ENCODE data around the gene DIO1. TPM values are rescaled to one million over a fixed set of nuclear protein-coding genes. Genes with fewer than 3 reads are reported as not detected.

DIO1 gene
- total and polyA plus RNA-seq, 2 donors from 2014 or later: 2.9 to 40.6 TPM

DNA sequence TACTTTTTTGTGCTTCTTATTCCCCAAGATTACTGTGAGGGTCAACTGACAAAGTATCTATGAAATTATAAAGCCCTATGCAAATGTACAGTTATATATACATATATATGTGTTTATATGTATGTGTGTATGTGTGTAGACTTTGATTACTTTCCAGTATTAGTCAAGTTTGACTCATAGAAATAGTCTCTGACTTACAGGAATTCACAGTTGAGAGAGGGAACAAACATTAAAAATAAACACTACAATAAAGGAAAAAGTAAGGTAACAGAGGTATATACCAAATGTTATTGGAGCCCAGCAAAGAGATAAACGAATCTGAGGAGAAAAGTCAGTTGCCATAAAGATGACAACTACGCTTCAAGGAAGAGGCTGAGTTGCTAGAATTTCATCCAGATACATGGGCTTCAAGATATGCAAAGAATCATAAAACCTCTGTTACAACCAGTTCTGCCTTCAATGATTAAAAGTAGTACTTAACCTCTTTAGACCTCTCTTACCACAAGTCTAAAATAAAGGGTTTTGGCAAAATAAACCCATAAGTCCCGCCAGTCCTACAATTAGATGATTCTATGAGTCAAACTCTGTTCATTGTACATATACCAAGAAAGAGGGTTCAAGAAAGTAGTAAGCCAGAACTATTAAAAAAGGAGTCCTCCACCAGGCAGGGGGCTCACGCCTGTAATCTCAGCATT is 44.3 kb downstream of the DIO1 start:
- intact Hi-C loops (cut with DNase I): no loop called here
- no peaks in the 10 kb centered on the region for H3K9me3 ChIP-seq (ENCODE audit: control insufficient read depth in 2 of 3, insufficient read depth in 1 of 3, low read length in 3 of 3)
- no peak overlapping the region for H3K27ac ChIP-seq (ENCODE audit: low read depth in 2 of 2, low read length in 2 of 2)
- DNase-seq (no peak), FAIRE-seq (no peak)
- no peaks in the 10 kb centered on the region for H3K27me3 ChIP-seq (ENCODE audit: control insufficient read depth, insufficient read depth, low read length)
- H3K4me1 ChIP-seq (ENCODE audit: control insufficient read depth in 2 of 3, insufficient read depth in 2 of 3, low read depth in 1 of 3, low read length in 3 of 3): no peaks in the 10 kb centered on the region
- H3K9ac ChIP-seq (ENCODE audit: low read length in 3 of 3): no peak overlapping the region
- no peak overlapping the region for H3K4me3 ChIP-seq (ENCODE audit: low read length in 3 of 3)
- TF ChIP-seq, protein P1, sequence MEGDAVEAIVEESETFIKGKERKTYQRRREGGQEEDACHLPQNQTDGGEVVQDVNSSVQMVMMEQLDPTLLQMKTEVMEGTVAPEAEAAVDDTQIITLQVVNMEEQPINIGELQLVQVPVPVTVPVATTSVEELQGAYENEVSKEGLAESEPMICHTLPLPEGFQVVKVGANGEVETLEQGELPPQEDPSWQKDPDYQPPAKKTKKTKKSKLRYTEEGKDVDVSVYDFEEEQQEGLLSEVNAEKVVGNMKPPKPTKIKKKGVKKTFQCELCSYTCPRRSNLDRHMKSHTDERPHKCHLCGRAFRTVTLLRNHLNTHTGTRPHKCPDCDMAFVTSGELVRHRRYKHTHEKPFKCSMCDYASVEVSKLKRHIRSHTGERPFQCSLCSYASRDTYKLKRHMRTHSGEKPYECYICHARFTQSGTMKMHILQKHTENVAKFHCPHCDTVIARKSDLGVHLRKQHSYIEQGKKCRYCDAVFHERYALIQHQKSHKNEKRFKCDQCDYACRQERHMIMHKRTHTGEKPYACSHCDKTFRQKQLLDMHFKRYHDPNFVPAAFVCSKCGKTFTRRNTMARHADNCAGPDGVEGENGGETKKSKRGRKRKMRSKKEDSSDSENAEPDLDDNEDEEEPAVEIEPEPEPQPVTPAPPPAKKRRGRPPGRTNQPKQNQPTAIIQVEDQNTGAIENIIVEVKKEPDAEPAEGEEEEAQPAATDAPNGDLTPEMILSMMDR (IDR thresholded peaks at IDR 0.05; ENCODE audit: borderline replicate concordance, extremely low read depth, insufficient read depth): no peak
- H3K36me3 ChIP-seq (ENCODE audit: control insufficient read depth in 2 of 3, insufficient read depth in 3 of 3, low read length in 3 of 3): peaks cover 0 to 2% (median 0%) of the 10 kb centered on the region in 3 donors

DNA sequence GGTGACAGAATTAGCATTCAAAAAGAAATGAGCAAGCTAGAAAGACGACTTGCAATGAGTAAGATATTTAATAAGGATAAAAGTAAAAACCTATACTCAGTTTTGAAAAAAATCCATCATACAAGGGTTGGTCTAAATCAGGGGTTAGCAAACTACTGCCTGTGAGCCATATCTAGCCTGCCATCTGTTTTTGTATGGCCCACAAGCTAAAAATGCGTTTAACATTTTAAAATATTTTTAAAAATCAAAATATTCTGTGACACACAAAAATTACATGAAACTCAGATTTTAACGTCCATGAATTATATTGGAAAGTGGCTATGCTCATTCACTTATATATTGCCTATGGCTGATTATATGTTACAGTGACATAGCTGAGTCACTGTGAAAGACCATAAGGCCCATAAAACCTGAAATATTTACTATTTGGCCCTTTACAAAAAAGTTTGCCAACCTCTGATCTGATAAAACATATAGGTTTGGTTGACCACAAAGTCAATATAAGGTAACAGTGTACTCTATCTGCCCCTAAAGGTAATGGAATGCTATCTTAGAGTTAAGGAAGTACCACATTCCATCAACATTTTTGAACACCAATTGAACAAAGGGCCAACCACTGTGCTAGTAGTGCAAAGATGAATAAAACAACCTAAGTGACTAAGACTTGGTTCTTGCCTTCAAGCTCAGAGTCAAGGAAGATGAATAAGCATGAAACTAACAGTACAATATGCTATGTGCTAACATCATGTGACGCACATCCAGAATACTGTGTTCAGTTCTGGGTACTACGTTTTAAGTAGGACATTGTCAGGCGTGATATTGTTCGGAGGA is 48.4 kb downstream of the DIO1 start:
- no peak overlapping the region for H3K4me3 ChIP-seq (ENCODE audit: low read length in 3 of 3)
- H3K4me1 ChIP-seq (ENCODE audit: control insufficient read depth in 2 of 3, insufficient read depth in 2 of 3, low read depth in 1 of 3, low read length in 3 of 3): peaks cover 0 to 12% (median 0%) of the 10 kb centered on the region in 3 donors
- no peak overlapping the region for H3K27ac ChIP-seq (ENCODE audit: low read depth in 2 of 2, low read length in 2 of 2)
- no peaks in the 10 kb centered on the region for H3K9me3 ChIP-seq (ENCODE audit: control insufficient read depth in 2 of 3, insufficient read depth in 1 of 3, low read length in 3 of 3)
- TF ChIP-seq, protein P1 (IDR thresholded peaks at IDR 0.05; ENCODE audit: borderline replicate concordance, extremely low read depth, insufficient read depth): no peak
- DNase-seq (no peak), FAIRE-seq (no peak)
- H3K27me3 ChIP-seq (ENCODE audit: control insufficient read depth, insufficient read depth, low read length): no peaks in the 10 kb centered on the region
- no peaks in the 10 kb centered on the region for H3K36me3 ChIP-seq (ENCODE audit: control insufficient read depth in 2 of 3, insufficient read depth in 3 of 3, low read length in 3 of 3)
- intact Hi-C loops (cut with DNase I): loop anchor here (10.0 kb wide), 1 partner anchor 48 kb away; the partner anchor contains the start of gene DIO1
- no peak overlapping the region for H3K9ac ChIP-seq (ENCODE audit: low read length in 3 of 3)

DNA sequence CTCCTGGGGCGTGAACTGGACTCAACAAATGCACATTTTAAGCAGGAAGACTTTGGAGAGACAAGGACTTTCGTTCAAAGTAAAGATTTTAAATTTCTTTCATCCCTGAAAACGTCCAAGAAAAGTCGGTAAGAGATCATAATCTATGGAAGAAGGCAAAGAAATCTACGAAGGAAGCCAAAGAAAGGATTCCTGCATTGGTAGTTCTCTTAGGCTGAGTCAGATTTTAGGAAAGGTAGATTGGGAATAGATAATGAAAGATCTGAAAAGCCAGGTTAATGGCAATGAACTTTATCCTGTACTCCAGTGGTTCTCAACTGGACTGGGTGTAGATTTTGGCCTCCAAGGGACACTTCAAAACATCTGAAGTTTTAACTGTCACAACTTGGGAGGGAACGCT is 49.1 kb downstream of the DIO1 start:
- Histone ChIP-seq H3K9me3 (ENCODE audit: control insufficient read depth in 2 of 3, insufficient read depth in 1 of 3, low read length in 3 of 3) (no peaks in the 10 kb centered on the region), H3K27me3 (ENCODE audit: control insufficient read depth, insufficient read depth, low read length) (no peaks in the 10 kb centered on the region), H3K9ac (ENCODE audit: low read length in 3 of 3) (no peak overlapping the region), H3K27ac (ENCODE audit: low read depth in 2 of 2, low read length in 2 of 2) (no peak overlapping the region), H3K4me3 (ENCODE audit: low read length in 3 of 3) (no peak overlapping the region), H3K36me3 (ENCODE audit: control insufficient read depth in 2 of 3, insufficient read depth in 3 of 3, low read length in 3 of 3) (no peaks in the 10 kb centered on the region), H3K4me1 (ENCODE audit: control insufficient read depth in 2 of 3, insufficient read depth in 2 of 3, low read depth in 1 of 3, low read length in 3 of 3) (peaks cover 0 to 12% (median 0%) of the 10 kb centered on the region in 3 donors)
- TF ChIP-seq, protein P1 (IDR thresholded peaks at IDR 0.05; ENCODE audit: borderline replicate concordance, extremely low read depth, insufficient read depth): no peak
- DNase-seq (no peak), FAIRE-seq (no peak)
- intact Hi-C loops (cut with DNase I): loop anchor here (10.0 kb wide), 1 partner anchor 48 kb away; the partner anchor contains the start of gene DIO1

Measured in kidney (tissue), 14 donors.